ENCODE measurements around the gene TFCP2L1.

TFCP2L1 gene

GRCh38 chr2:121260370-121261154, 24.4 kb downstream of the TFCP2L1 start:
- DNase-seq: no peak

DNA sequence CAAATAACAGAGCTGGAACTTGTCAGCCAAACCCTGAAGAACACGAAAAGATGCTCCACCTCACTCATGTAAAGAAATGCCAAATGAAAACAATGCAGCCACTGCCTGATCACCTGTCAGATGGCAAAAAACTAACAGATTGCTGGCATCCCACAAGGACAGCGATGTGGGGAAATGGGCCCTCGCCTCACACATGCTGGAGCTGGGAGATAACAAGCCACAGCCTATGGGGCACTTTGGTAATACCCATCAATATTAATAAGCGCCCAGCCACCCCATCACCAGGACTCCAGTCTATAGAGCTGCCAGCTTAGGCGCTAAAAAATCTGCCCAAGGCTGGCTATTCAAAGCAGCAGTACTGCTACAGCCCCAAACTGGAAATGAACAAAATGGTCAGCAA, 27.0 kb downstream of the TFCP2L1 start:
- no peak for DNase-seq

- DNase-seq: peak in 1 of 2 donors; percentile 15
Observed at GRCh38 chr2:121257480-121257840, 27.5 kb downstream of the TFCP2L1 start.

- no peak for DNase-seq
Observed at GRCh38 chr2:121256720-121257479, 28.1 kb downstream of the TFCP2L1 start.

DNA sequence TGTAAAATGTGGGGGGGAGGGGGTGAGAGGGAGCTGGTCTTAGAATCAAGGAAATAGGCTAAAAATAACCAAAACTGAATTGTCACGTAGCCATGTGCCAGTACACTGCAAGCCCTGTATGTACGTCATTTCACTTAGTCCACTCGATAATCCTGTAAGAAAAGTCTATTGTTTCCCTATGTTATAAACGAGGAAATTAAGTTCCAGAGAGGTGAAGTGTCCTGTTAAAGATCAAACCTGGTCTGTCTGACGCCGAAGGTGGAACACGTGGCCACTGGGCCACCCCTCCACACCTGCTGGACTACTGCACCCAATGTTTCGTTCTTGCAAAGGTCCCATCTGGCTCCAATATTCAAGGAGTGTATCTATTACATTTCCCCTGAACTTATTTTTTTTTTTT, 29.6 kb downstream of the TFCP2L1 start:
- no peak for DNase-seq

- no peak for DNase-seq
Observed at GRCh38 chr2:121254748-121255147, 30.3 kb downstream of the TFCP2L1 start.

DNA sequence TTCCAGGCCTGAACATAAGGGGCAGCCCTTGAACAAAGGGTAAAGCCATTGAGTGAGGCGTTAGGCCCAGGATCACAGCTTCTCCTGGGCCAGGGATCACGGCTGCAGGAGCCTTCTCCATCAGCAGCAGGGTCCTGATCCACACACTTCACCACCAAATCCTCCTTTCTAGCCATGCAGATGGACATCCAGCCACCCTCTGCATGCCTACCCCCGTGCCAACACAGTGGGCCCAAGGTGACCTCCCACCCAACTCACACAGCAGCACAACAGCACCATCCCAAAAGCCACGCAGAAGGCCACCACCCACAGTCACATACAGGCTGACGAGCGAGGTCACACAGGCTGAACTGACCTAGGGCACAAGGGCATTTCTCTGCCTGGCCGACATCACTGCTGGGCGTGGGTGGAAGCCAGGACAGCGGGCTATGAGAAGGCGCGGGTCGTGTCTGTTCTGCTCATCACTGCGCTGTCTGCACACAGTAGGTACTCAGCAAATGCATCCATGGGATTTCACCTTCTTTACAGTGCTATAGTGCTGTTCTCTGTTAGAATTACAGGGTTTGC, 31.2 kb downstream of the TFCP2L1 start:
- DNase-seq: no peak

GRCh38 chr2:121253021-121253673, 31.9 kb downstream of the TFCP2L1 start:
- DNase-seq: no peak

DNA sequence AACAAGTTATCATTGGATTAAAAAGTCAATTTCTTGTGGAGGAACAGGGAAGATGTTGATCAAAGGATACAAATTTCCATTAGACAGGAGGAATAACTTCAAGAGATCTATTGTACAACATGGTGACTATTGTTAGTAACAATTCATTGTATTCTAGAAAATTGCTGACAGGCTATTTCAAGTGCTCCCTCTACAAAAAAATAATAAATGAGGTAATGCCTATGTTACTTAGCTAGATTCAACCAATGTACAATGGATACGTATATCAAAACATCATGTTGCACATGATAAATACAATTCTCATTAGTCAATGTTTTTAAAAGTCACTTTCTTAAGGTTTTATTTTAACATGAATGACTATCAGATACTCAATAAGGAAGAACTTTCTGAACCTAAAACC, 33.5 kb downstream of the TFCP2L1 start:
- DNase-seq: no peak

GRCh38 chr2:121248766-121249343, 36.1 kb downstream of the TFCP2L1 start:
- no peak for DNase-seq

DNA sequence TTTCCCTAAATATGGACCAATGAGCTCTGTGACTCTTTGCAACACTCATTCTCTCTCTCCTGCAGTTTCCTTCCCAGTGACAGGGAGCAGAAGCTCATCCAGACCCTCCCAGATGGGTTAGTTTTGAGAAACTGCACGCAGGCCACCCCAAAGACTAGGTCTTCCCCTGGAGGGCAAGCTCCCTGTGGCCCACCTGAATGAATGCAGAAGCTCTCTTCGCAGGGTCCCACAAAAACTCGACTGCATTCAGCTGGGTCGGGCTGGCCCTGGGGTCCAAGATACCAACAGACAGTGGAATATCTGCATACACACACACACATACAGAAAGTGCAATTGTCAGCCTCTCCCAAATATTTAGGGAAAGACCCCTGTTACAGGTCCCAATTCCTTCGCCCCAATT, 37.0 kb downstream of the TFCP2L1 start:
- no peak for DNase-seq

GRCh38 chr2:121247534-121247933, 37.5 kb downstream of the TFCP2L1 start:
- no peak for DNase-seq

DNA sequence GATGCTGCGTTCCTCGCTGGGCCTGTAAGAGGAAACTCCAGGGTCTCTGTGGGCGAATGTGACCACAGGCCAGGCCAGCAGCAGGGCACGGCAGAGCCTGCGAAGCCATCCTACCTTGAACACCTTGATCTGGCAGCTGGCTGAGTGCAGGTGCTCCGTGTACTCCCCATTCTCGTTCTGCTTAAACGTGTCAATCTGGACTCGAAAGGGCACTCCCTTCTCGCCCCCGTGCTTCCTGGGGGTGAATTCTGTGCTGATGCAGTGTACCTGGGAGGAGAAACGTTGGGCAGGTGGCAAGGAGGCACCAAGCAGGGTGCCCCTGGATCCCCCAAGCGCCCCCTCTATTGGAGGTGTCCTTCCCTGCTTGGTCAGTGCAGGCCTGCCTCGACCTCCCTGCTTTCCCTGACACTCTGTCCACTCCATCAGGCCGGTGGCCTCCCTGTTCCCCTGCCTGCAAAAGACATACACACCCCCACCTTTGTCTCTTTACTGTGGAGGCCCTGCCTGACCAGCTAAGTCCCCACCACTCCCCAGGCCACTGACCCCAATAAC, 38.2 kb downstream of the TFCP2L1 start:
- no peak for DNase-seq

DNA sequence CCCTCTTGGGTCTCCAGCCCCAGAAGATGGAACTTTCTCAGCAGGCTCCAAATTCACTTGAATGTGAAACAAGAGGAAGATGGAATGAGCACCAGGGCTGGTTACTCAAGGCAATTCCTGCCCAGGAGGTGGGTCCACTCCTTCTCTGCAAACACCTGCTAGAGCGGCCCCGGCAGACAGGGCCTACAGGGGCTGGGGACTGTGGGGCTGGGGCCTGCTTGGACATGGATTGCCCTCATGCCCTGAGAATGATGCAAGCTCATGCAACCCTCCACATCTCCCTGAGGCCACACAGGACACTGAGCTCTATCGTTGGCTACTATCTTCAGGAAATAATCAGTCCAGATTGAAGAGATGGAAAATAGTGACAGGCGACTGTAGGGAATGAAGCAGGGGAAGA, 39.1 kb downstream of the TFCP2L1 start:
- no peak for DNase-seq

DNA sequence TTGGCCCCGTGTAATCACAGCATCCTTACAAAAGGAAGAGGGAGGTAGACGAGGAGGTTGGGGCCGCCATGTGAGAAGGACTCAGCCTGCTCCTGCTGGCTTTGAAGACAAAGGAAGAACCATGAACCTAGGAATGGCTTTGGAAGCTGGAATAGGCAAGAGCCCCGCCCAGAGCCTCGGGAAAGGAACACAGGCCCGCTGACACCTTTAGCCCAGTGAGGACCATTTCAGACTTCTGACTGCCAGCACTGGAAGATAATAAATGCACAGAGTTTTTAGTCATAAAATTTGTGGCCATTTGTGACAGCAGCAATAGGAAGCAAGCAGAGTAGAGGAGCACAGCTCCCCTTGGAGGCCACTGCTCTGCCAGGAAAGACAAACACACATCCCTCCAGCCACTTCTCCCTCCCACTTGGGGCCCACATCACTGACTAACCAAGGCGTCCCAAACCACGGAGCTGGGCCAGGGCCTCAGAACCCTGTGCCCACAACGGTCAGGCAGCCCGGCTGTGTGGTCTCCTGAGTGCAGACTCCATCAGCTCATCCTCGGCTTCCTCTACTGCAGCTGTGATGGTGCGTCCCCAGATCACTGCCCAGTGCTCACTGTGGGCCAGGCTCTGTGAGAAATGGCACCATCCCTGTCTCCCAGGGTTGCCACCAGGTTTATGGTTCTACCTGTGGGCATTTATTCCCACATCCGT, 39.7 kb downstream of the TFCP2L1 start:
- no peak for DNase-seq

DNA sequence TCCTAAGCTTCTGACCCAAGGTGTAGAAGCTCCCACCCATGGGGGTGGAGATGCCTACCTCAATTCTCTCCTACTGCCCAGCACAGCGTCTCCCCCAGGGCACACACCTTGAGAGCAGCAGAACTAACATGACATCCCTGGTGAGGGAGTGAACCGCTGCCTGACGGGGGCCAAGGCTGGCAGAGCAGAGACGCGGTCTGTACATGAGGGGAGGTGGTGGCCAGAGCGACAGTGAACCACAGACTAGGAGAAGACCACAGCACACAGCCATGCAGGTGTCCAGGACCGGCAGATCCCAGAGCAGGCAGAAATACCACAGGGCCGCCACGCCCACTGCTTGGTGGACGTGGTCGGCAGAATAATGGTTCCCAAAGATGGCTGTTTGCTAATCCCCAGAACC, 40.4 kb downstream of the TFCP2L1 start:
- DNase-seq: no peak

- DNase-seq: no peak
Observed at GRCh38 chr2:121243821-121244460, 41.1 kb downstream of the TFCP2L1 start.

- no peak for DNase-seq
Observed at GRCh38 chr2:121242976-121243375, 42.0 kb downstream of the TFCP2L1 start.

- DNase-seq: no peak
Observed at GRCh38 chr2:121242175-121242875, 42.7 kb downstream of the TFCP2L1 start.

DNA sequence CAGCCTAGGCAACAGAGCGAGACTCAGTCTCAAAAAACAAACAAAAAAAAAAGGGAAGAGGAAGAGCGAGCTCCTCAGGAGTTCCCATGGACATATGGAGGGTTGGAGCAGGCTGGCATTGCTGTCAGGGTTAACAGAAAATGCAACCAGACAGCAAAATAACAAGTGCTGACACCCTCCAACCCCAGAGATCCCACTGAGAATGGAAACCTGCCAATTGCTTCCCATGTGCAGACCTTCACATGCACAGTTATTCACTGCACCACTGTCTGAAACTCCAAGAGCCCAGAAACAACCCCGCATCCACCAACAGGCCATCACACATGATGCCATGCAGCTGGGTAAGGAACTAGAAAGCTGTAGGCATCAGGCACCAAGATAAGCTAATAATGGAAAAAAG, 43.5 kb downstream of the TFCP2L1 start:
- DNase-seq: no peak

DNA sequence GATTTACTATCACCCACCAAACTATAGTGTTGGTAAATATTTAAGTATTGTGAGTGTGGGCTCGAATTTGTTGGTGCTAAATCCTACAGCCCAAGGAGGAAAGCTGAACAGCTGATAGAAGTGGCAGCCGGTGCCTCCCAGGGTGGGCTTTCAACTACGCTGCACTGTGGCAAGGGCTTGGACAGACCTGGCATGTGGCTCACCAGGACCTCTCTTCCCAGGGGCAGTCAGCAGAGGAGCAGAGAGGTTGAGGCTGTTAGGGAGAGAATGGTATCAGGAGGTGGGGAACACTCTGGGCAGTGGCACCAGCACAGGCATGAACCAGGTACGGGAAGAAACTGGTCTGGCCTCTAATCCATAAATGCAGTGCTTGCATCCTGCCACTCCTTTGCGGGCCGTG, 44.6 kb downstream of the TFCP2L1 start:
- DNase-seq: no peak
